Activated T-helper 9 cell treated with anti-CD3 and anti-CD28 coated beads, Interleukin-2, amount 50 U/mL, for 16 hours (primary cell): Measurements from ENCODE around the gene LIMCH1.

Experiments
- DNase-seq: peaks from one replicate; pipeline ENCODE4 v3.0.0-alpha.2; 2020; ENCODE audit warnings: low read depth

LIMCH1 gene

DNA sequence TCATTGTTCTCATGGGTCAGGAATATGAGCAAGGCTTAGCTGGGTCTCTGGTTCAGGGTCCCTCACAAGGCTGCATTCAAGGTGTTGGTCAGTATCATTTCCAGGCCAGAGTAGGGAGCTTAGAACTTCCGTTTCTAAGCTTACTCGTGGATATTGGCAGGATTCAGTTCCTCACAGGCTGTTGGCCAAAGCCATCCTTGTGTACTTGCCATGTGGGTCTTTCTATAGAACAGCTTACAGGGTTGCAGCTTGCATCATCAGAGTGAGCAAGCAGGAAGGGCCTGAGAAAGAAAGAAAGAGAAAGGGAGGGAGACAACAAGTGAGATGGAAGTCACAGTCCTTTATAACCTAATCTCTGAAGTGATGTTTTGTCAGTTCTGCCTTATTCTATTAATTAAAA is 5.1 kb upstream of the LIMCH1 start:
- no peak for DNase-seq

DNA sequence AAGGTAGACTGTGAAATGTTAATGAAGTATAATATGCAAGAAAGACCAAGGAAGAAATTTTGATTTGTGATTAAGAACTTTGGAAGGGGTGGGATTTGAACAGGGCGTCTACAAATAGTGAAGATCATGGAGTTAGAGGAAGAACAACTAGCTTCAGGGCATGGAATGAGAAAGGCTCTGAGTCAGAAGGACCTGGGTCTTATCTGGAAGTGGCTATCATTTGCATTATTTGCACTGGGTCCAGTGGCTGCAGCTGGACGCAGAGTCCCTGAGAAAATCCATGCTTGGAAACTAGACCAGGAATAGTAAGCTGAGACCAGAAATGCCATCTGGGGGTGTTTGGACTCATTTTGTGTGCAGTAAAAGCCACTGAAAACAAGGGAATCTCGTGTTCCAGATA is 4.3 kb upstream of the LIMCH1 start:
- no peak for DNase-seq

- DNase-seq: no peak
Observed at GRCh38 chr4:41534404-41534803, 3.6 kb upstream of the LIMCH1 start.

- DNase-seq: no peak
Observed at GRCh38 chr4:41535911-41536371, 2.0 kb upstream of the LIMCH1 start.

- DNase-seq: no peak
Observed at GRCh38 chr4:41537292-41537890, 566 bp upstream of the LIMCH1 start.

- DNase-seq: no peak
Observed at GRCh38 chr4:41538887-41539498, 1.0 kb downstream of the LIMCH1 start.

- no peak for DNase-seq
Observed at GRCh38 chr4:41539711-41540110, 1.8 kb downstream of the LIMCH1 start.

GRCh38 chr4:41540687-41541086 is 2.7 kb downstream of the LIMCH1 start:
- DNase-seq: no peak

DNA sequence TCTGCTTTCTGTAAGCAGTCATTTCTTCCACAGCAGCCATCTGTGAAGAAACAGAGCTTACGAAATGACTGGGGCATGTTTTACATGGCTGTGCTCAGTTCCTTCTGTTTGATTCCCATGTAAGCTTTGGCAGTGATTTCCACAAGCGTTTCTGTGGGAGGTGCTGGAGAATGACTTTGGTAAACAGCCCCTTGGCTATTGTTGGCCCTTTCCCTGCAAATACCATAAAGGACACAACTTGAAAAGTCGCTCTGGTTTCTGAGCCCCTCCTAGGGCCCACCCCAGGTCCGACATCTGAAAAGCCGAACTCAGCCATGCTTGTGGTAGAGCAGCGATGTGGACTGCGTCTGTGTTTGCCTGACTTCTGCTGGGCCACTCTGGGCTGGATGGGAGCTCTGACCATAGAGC is 3.7 kb downstream of the LIMCH1 start:
- no peak for DNase-seq

DNA sequence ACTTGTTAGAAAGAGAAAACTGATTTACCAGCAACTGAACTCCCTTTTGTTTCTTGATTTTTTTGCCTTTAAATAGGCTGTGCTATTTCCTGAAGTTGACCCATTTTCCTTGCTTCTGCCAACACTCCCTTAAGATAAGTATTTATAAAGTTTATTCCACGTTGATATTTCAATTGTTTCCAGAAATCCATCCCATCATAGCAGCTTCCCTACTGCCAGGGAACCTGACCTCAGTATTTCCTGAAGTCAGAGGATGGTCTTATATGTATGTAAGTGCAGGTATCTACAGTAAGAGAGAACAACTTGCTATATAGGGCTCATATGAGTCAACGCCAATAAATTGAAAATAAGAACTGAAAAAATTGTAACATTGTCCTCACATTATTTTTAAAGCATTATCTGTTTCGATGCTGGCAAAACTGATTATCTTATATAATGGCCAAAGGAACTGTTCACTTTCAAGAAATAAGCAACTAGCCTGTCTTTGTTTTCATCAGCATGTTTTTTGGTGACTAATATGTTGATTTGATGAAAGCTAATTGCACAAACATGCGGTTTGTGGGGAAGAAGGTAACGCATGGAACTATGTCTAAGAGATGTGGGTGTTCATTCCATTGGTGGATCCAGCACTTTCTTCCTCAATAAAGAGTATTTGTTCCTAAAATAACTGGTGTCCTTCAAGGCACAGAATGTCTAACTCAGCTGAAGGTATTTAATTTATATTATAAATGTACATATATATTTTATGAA is 4.7 kb downstream of the LIMCH1 start:
- DNase-seq: no peak

- DNase-seq: no peak
Observed at GRCh38 chr4:41545238-41545637, 7.3 kb downstream of the LIMCH1 start.

- DNase-seq: no peak
Observed at GRCh38 chr4:41546638-41547037, 8.7 kb downstream of the LIMCH1 start.

GRCh38 chr4:41548305-41548880 is 10.4 kb downstream of the LIMCH1 start:
- no peak for DNase-seq

GRCh38 chr4:41549478-41549877 is 11.5 kb downstream of the LIMCH1 start:
- DNase-seq: no peak

GRCh38 chr4:41550308-41550707 is 12.4 kb downstream of the LIMCH1 start:
- DNase-seq: no peak

- no peak for DNase-seq
Observed at GRCh38 chr4:41551536-41551935, 13.6 kb downstream of the LIMCH1 start.

DNA sequence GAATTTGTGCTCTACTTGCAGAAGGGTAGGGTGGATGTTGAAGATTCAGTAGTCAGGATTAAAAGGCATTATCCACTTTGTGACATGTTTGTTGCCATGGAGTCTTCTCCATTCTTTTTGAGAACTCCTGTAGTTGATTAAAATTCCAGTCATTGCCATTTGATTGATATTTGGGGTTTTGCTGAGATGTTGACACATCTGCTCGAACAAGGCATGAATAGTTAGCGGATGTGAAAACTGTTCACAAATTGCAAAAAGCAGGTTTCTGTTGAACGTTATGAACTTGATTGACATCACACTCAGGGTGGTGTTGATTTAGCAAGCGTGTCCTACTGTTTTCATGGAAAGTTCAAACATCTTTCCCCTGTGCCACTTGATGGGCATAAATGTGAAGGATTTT is 16.9 kb downstream of the LIMCH1 start:
- DNase-seq: no peak

DNA sequence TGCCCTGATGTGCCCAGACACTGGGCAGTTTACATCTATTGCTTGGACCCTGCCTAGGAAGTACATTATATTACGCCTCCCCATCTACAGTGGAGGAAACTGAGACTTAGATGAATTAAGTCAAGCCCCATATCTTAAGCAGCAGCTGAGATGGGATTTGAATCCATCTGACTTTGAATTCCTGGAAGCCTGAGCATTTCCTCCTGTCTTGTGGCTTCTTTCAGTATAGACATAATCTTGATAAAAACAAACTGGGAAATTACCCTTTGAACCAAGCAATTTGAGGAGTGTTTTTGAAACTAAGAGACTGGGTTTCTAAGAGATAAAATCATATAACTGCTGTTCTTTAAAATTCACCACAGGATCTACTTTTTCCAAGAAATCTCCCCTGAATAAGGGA is 18.6 kb downstream of the LIMCH1 start:
- DNase-seq: no peak

- no peak for DNase-seq
Observed at GRCh38 chr4:41559940-41560516, 22.1 kb downstream of the LIMCH1 start.

DNA sequence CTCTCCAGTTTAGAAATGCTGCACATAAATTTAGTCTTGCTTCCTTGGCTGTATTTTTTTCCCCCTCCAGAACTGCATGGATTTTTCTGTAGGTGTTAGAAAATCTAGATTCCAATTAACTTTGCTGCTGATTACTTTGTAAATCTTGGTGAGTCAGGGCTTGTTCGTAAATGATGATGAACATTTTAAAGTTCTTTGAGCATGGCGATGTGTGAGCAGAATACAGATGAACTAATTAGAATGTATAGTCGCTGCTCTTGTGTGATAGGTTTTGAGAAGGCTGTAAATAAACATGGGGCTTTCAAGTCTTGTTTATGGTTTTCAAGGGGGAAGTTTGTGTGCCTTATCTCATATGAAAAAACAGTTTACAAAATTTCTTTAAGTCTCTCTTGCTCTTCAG is 23.3 kb downstream of the LIMCH1 start:
- DNase-seq: no peak

GRCh38 chr4:41567186-41567585 is 29.2 kb downstream of the LIMCH1 start:
- DNase-seq: no peak

- no peak for DNase-seq
Observed at GRCh38 chr4:41568363-41568762, 30.4 kb downstream of the LIMCH1 start.

DNA sequence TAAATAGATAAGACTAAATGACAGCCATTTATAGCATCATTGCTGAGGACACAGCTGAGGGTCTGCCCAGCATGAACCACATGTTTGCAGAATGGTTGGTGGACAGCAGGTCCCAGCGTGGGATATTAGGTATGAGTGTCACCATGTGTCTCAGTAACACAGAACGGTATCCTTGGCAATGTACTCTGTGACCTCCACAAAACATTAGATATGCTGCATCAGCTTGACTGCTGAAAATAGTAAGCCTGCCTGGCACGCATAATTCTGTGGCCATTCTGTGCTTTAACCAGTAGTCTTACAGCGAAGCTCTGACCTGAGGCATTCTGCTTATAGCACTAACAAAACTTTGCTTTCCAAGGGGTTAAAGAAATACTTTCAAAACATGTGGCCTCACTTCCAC is 32.0 kb downstream of the LIMCH1 start:
- DNase-seq: no peak
